Stimulated activated CD4-positive, alpha-beta T cell treated with anti-CD3 and anti-CD28 coated beads, Interleukin-15, amount 100 ng/mL, for 48 hours (primary cell): ENCODE data around the gene IL22RA2.

Experiments used
- DNase-seq, 2 donors: peaks; one replicate each; pipeline ENCODE4 v3.0.0-alpha.2; 2020; ENCODE audit warnings: low read depth in 2 of 2

Gene IL22RA2

GRCh38 chr6:137197684-137198645 is 24.5 kb upstream of the IL22RA2 start:
- DNase-seq, result no peak

GRCh38 chr6:137193256-137194070 is 20.0 kb upstream of the IL22RA2 start:
- DNase-seq, result no peak

GRCh38 chr6:137192821-137193220 is 19.4 kb upstream of the IL22RA2 start:
- no peak for DNase-seq

GRCh38 chr6:137191670-137192069 is 18.2 kb upstream of the IL22RA2 start:
- DNase-seq, result no peak

GRCh38 chr6:137191236-137191635 is 17.8 kb upstream of the IL22RA2 start:
- DNase-seq, result no peak

GRCh38 chr6:137190583-137191094 is 17.2 kb upstream of the IL22RA2 start:
- no peak for DNase-seq

DNA sequence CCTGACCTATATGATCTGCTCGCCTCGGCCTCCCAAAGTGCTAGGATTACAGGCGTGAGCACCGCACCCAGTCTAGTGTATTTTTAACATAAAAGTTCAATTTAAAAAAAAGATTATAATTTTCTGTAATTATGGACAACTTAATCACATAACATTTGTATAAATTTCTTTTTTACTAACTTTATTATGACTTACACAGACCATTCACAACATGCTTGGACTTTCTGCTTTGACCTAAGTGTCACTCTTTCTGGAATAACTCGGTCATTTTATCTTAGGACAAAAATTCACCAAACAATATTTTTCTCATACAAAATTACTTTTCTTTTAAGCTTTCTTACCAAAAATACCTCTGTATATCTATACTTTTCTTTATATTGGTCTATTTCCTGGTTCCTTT is 15.4 kb upstream of the IL22RA2 start:
- peak in 1 of 2 donors; percentile 8 for DNase-seq

- no peak for DNase-seq
These were observed 11.8 kb upstream of the IL22RA2 start for GRCh38 chr6:137185290-137185689.

DNA sequence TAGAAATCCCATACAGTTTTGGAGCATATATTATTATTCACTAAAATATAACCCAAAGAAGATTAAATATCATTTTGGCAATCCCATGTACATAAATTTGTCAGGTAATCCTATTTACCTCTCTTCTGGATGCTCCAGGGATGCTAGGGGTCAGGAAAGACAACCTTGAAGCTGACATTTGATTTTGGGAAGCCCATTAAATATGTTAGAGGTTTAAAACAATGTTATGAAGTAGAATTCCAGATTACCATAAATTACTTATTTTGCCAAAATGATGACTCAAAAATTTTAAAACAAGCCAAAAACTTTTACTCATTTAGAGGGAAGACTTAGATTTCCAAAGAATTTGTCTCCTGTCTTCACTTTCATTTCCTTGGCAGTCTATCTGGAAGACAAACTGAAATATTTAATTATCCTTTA is 9.2 kb upstream of the IL22RA2 start:
- no peak for DNase-seq

DNA sequence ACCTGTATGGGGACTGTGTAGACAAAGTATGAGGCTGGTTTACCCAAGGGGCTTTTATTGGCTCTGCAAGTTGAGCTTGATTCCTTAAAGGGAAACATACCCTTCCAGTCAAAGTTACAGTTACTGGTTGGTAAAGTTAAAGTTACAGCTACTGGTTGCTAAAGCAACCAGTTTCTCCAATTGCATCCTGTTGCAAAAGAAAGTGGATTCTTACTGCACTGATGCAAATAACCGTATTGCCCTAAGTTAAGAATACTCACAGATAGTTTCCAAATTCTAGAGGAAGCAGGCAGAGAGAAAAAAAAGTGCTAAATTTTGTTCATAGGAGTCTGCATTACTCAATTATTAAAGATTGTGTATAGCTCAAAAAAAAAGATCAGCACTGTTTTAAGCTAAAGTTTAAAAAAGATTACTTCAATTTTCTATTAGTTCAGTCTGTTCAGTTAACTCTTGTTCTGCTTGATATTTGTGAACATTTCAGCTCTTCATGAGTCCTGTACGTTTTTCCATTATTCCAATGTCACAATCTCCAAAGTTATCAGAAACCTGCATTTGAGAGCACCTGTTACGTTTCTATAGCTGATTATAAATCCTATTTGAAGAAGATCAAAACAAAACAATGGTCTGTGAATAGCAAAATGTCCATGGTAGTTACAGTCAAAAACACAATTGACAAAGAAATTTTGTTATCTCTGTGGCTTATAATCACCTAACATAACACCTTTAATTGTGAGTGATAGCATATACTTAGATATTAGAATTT is 8.6 kb upstream of the IL22RA2 start:
- DNase-seq, result no peak

GRCh38 chr6:137177611-137178010 is 4.2 kb upstream of the IL22RA2 start:
- no peak for DNase-seq

DNA sequence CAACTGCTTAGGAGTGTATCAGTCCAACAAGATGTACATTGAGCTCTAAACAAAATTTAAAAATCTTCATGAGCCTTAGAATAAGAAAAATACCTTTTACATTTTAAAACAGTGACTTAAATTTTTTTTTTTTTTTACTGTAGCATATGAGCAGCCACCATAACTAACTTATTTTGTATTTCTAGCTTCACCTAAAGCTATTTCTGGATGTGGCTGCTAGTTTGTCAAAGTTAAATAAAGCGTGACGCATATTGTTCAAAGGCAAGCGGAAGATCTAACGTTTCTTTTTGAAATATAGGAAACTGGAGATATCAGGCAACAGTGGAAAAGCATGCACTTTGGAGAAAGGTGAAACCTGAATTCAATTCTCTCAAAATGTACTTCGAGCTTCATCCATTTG is 3.3 kb upstream of the IL22RA2 start:
- DNase-seq, result no peak

DNA sequence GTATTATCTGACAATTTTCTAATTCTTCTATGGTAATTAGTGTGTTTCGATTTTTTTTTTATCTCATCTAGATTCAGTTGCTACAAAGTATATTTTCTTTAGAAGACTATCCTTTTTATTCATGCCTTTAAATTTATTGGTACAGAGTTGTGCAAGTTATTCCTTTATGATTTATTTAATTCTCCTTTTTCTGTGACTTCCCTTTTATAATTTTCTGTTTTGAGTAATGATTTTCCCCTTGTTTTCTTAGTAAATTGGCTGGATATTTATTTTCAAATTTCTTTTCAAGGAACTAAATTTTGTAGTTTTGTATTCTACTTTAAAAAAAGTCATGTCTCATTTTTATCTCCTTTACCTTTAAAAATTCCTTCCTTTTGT is 2.4 kb upstream of the IL22RA2 start:
- no peak for DNase-seq

- DNase-seq, result no peak
These were observed 1.9 kb upstream of the IL22RA2 start for GRCh38 chr6:137175157-137175867.

DNA sequence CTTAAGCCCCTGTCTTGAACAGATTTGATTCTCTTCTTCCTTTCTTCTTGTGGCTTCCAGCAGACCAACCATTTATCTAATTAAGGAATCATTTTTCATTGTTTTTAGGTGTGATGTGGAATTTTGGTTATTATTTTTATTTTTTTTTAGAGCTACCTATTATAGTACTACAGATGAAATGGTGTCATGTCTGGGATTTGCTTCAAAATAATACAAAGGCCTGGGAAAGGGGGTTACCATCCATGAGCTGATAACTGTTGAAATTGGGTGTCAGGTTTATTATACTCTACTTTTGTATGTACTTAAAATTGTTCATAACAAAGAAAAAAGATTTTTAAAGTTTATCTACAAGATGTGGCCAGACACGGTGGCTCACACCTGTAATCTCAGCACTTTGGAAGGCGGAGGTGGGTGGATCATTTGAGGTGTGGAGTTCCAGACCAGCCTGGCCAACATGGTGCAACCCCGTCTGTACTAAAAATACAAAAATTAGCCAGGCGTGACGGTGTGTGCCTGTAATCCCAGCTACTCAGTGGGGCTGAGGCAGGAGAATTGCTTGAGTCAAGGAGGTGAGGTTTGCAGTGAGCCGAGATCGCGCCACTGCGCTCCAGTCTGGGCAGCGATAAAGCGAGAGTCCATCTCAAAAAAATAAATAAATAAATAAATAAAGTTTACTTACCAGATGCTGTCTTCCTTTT is 561 bp downstream of the IL22RA2 start:
- no peak for DNase-seq

- no peak for DNase-seq
These were observed 1.4 kb downstream of the IL22RA2 start for GRCh38 chr6:137171824-137172733.

GRCh38 chr6:137171053-137171374 is 2.4 kb downstream of the IL22RA2 start:
- DNase-seq, result no peak

DNA sequence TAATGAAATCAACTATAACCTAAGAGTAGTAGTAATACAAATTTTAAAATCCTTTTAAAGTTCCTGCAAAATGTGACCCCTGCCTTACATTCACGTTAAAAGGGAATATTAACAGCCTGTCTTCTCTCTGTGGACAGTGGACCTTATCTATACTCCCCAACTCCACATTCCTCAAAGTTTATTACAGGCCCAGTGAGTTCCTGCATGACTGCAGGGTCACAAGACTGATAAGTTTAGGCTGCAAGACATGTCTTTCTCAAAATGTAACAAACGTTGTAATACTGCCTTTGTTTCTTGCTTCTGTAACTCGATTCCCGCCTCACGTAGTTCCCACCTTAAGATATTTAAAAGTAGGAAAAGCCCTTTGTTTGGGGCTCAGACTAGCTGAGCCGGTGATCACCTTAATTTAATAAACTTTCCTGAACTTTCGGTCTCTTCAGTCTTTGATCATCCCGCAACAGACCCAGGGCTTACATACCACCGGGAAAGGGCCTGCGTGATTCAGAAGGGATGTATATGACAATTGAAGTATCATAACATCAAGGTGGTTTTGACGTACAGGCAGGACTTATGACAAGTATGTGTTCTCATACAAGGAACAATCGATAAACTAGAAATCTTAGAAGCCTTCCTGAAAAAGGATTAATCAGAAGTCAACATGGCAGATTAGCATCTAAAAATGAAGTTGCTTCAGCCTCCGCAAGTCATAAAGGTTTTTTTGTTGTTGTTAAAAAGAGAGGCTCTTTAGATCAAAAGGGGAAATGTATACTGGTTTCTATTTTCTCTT is 3.0 kb downstream of the IL22RA2 start:
- no peak for DNase-seq
